ENCODE data around the gene RUBCN.

The RUBCN gene
- 79.7 reads per million, percentile 78 among the genes with 10 or more reads in this experiment for total RNA-seq

DNA sequence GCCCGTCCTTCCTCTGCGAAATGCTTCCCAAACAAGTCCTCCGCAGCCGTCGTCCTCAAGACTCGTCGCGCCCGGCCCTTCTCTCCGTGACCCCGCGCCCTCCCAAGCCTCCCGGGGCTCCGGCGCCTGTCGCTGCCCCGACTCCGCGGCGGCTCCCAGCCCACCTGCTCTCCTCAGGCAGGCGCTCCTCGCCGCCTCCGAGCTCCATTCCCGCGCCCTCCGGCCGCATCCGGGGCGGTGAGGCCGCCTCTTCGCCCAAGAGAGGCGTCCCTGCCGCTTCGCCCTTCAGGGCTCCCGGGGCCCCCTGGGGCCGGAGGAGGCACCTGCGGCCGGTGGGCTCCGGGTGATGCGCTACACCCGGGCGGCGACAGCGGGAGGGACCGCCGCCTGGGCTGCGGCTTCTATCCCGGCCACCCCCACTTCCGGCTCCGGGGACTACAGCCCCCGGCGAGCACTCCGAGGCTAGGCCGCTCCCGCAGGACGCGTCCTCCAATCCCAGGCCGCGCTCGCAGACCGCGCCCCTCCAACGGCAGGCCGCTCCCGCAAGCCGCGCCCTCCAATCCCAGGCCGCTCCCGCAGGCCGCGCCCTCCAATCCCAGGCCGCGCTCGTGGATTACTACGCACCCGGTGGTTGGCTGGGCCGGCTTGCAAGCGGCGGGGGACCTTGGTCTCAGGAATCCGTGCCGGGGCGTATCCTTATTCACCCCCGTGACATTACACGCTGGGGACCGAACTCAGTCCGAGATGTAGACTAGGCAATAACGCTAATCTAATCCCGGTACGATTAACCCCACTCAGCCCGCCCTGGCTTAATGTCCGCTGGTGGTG lies at the start of gene RUBCN:
TSS of gene RUBCN (minus strand) at position 414 of the 828 bp plus-strand sequence. CDS start at position 229, 185 bp downstream.
- peak; percentile 91 for DNase-seq

DNA sequence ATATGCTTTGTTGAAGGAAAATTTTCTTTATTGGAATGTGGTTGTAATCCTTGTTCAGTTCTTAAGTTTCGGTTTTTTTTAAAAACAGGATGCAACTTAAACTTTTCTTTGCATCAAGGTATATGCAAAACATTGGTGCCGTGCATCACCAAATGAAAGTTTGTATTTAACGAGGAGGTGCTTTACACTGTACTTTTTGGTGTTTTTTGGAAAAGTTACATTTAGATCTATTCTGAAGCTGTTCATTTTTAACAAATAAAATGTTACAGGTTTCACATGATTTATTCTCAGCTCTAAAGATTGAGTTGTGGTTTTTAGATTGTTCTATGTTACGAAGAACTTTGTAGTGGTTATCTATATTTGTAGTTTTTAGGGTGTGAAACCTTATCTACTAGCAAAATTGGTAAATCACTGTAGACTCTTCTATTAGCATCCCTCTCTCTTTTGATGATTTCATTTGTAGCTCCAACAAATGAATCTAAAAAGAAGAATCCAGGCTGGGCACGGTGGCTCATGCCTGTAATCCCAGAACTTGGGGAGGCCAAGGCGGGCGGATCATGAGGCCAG lies 47.4 kb upstream of the RUBCN start:
- DNase-seq: no peak

DNA sequence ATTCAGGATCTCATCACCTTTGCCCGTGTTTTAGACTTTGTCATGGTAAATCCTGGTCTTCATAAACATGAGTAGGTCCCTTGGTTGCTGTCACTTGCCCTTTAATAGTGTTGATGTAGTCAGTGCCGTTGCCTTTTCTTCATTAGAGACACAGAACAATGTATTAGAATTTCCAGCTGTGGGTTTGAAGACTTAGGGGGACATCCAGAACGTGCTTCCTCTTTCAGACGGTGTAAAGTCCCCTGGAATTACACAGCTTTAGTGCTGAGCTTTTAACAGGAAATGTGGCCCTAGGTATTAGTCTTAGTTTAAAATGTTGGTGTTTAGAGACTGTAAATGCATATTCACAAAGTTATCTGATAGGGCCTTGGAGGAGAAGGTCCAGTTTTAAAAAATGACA lies 45.5 kb upstream of the RUBCN start:
- no peak for DNase-seq

DNA sequence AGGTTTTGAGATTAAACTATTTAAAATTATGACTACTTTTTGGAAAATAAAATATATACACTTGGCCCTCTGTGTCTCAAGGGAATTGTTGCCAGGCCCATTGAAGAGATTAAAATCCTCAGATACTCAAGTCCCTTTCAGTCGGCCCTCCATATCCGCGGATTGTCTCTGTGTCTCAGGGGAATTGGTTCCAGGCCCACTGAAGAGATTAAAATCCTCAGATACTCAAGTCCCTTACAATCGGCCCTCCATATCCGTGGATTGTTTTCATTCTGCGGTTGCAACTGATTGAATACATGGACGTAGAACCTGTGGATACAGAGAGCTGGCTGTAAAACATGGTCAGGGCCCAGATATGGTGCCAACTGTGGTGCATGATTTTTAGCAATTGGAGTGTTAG lies 38.6 kb upstream of the RUBCN start:
- no peak for DNase-seq

DNA sequence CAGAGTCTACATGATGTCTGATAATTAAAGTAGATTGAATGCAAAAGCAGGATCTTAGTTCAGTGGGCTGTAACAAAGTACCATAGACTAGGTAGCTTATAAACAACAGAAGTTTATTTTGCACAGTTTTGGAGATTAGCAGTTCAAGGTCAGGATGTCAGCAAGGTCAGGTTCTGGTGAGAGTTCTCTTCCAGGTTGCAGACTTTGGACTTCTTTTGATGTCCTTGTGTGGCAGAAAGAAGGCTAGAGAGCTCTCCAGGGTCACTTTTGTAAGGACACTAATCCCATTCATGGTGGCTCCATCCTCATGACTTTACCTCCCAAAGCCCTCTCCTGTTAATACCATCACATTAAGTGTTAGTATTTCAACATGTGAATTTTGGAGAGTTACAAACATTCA lies 25.1 kb upstream of the RUBCN start:
- no peak for DNase-seq

DNA sequence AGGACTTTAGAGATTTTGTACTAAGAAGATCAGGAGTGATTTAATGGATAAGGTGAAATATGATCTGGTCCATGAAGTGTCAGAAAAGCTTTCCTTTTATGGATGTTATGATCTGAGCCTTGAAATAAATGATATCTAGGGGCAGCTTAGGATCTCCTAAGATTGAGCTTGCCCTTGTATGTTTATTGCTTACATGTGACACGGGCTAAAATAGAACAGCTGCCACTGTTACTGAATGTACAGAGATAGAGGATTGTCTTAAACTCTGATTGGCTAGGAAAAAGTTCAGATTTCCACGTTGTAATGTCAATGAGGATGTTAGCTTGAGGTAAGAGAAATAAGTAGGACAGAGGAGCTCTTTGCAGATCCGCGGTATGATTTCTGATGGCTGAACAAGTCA lies 21.8 kb upstream of the RUBCN start:
- DNase-seq: no peak

DNA sequence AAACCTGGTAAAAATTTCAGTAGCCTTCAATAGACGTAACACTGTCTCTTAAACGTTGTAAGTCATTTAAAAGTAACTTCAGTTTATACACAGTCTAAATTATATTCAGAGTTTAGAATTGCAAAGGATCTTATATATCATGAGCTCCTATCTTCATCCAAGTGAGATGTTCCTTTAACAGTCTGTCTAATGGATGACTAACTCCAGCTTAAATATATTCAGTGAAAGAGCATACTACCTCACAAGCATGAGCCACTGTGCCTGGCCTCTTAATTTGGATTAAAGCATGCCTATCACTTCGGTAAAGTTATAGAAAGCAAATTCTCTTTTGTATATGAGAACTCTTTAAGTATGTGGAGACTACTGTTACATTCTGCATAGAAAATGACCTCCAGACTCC lies 20.0 kb upstream of the RUBCN start:
- no peak for DNase-seq

DNA sequence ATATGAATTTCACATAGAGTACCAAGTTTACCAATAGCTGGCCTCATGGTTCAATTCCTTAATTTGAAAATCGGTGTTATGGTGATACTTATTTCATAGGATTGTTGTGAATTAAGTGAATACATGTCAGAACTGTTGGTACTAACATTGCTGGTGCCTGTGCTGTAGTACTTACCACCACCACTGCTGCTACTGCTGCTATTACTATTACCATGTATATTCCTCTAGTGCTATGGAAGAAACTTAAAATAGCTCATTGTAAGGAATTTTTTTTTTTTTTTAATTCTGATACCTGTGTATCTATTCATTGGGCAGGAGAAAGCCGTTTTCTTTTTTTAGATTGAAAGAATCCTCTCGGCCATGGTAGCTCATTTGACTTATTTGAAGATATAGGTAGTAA lies 16.6 kb upstream of the RUBCN start:
- no peak for DNase-seq

DNA sequence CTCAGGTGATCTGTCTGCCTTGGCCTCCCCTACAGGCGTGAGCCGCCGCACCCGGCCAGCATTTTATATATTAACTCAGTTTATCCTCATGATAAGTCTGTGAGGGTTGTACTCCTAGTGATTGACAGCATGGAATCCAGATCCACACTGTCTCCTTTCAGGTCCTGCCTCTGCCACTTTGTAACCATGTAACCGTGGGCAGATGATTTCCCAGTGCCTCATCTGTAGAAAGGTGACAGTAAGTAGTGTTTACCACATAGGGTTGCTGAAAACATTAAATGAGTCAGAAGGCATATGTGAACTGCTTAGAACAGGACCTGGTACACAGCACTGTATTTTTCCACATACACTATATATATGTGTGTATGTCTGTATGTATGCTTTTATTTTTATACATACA lies 15.4 kb upstream of the RUBCN start:
- no peak for DNase-seq

DNA sequence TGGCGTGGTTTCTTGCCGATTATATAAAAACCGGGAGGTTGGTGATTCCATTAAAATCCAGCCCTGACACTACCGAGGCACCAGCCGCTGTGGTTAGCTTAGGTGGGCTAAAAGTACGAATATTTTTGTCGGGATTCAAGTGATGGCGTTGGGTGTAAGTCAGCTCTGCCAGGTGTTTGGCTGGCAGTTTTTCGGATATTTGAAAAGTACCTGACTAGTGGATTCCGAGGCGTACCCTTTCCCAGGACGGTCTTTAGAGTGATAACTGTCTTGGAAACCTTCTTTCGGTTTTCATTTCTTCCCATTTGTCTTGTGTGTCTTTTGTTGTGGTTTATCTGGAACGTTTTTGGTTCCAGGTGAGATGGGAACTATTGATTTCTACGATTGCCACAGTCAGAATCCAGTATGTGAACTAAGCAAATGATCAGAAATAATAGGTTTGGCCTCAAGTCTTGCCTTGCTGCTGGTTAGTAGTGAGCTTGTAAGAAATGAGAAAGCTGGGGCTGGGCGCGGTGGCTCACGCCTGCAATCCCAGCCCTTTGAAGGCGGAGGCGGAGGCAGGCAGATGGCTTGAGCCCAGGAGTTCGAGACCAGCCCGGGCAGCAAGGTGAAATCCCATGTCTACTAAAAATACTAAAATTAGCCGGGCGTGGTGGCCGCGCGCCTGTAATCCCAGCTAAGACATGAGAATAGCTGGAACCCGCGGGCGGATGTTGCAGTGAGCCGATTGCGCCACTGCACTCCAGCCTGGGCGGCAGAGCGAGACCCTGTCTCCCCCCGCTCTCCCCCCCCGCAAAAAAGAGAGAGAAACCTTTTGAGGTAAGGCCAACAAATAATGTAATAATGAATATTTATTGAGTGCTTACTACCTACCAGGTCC lies 14.4 kb upstream of the RUBCN start:
- DNase-seq: no peak

DNA sequence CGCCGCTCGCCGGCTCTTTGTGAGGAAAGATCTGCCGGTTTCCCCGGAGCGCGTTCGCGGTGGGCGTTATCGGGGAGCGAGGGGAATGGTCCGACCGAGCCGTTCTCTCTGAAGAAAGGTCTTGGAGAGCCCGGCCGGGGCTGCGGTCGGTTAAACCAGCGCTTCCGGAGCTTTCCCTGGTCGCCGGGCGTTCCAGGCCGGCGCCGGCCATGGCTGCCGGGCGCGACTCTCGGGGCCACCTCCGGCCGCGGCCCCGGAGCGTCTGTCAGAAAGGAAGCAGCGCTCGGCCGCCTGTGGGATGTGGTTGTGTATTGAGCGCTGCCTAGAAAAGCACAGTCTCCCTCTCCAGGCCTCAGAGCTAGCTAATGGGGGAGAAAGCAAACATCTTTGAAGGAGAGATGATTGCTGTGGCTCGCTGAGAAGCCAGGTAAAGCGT lies 13.7 kb upstream of the RUBCN start:
- peak; percentile 49 for DNase-seq

DNA sequence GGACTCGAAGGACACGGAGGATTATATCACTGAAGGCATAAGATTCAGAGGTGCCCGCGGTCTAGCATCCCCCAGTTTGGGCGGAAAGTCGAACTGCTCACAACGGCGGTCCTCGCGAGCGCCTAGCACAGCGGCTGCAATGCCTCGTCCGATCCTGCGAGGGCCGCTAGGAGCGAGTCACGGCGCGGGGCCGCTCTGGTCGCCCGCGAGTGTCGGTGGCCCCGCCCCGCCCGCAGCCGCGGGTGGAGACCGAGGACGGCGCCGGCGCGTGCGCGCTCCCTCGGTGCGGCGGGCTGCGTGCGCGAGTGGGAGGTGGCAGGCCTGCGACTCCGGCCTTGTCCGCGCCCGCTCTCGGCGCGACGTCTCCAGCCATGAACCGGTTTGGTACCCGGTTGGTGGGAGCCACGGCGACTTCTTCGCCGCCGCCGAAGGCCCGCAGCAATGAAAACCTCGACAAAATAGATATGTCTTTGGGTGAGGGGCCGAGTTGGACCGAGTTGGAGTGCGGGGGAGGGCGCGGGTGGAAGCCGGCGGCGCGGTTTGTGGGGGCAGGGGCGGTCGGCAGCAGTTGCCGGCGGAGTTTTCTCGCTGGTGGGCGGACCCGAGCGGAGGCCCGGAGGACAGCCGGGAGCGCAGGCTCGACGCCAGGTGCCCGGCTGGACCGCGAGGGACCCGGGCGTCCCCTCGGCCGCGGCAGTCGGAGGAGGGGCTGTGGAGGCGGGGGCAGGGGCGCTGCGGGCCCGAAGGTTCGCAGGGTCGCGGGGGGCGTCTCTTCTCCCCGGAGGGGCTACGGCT lies 13.1 kb upstream of the RUBCN start, which contains the start of gene FYTTD1:
TSS of gene FYTTD1 (plus strand) at position 283 of the 795 bp plus-strand sequence. CDS start at position 372, 89 bp downstream.
- DNase-seq: peak; percentile 82

DNA sequence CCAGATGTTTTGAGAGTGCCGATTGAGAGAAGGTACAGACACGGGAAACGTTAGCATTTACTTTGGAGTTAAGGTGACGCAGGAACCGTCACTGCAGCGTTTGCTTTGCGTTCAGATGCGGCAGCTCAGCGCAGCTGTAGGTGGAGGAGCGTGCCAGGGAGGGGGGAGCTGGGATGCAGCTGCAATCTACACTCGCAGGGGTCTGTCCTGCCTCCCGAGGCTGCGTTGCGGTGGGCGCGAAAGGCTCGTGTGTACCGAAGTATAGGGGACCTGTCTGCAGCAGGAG lies 12.6 kb upstream of the RUBCN start:
- peak; percentile 64 for DNase-seq

DNA sequence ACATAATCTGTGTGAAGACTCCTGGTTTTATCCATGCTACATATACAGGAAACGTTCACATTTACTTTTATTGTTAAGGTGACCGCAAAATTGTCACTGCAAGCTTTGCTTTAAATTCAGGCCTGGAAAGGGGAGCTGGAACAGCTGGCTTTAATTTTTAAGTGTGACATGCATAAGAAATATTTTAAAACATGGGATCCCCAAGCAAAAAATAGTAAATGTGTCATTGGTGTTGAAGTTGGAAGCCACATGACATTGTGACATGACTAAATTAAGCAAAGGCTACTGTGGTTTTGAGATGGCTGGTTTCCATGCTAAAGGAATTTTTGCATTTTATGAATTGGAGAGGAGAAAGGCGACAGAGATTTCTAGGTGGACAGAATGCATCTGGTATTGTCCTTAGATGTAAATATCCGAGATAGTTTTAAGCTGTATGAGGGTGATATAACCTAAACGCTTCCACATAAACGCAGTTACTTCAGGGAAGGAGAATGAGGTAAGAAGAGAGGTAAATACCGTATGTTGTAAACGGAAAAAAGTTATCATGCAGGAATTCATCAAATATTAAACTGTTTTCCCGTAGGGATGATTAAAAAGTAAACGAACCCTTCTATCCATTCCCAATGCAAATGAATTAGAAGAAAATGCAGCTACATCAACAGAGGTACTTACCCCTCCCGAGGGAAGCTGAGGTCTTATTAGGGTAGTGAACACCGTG lies 12.1 kb upstream of the RUBCN start:
- DNase-seq: no peak

DNA sequence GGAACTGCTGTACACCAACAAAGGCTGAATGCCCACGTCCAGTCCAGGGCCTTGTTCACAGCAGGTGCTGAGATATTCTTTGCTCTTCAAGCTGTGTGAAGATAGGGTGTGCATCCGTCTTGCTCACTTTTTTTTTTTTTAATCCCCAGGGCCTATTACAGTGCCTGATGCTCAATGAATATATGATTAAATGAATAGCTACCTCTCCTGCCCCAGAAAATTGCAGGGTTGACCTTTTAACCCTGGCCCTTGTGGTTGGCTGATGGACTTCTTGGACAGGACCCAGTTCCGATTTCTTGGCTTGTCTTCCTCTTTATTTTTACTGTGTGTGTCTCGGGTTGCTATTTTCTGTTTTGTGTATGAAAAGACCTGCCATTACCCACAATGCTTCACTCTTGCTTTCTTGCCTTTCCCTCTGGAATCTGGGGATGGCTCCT lies 10.1 kb upstream of the RUBCN start:
- DNase-seq: no peak

DNA sequence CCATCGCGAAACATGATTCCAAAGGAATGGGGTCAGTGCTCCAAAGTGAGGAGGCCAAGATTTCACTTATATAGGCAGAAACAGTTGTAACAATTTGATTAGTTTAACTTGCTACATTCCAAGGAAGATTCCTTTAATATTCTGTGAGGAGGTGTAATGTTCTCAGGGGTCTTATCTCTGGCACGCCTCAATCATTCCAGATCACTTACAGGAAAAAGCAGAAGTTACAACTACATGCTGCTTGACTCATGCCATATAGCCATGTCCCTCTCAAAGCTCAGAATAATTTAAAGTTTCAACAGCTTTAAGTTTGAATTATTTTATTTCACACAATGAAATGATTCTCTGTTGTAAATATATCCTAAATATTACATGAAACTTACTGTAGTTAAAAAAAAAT lies 9.5 kb upstream of the RUBCN start:
- no peak for DNase-seq

DNA sequence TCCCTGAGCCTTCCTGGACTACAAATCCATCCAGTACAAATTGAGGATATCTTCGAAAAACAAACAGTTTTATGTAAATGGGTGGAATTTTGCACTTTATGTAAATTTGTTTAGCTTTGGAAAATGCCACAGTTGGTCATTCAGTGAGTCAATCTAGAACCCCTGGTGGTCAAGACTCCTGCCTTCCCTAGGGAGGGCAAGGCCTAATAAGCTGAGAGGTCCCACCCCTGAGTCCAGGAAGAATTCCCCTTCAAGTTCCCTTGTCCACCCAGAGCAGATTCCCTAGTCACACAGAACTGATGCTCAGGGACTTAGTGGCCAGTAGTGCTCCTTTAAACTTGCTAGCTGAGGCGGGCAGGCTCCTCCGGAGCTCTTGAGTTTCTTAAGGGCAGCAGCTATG lies 6.1 kb upstream of the RUBCN start:
- no peak for DNase-seq

DNA sequence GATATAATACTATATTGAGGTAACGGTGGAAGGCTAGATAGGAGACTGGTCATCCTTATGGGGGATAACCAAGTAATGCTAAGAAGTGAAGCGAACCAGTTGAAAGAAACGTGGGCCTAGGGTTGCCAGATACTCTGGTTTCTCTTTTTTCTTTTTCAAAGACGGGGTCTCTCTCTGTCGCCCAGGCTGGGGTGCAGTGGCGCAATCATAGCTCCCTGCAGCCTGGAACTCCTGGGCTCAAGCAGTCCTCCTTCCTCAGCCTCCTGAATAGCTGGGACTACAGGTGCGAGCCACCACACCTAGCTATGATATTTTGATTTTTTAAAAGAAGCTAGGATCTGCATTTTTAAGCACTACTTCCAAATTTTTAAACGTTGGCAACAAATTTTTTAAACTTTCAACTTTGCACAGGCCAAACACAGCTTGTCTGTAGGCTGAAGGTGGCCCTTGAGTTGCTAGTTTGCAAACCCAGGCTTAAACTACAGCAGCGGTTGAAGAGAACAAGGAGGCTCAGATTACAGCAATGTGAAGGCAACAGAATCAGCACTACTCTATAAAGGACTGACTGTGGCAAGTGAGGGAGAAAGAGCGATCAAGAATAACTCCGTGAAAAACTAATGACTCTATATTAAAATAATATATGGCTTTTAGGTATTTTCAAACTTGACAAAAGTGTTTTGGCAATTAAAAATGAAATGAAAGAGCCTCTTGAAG lies 1.2 kb upstream of the RUBCN start:
- DNase-seq: no peak

DNA sequence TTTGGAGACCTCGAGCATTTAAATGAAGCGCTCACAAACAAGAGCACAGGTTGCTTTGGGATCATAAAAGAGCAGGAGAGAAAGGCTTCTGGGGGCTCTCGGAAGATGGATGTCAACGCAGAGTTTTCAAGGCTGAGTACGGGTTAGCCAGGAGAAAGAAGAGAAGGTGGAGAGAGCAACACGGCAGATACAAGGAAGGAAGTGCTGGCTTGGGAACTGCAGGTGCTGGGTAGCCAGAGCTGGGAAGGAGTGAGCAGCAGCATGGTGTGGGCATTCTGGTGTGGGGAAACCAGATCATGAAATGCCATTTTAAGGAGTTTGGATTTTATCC lies 580 bp upstream of the RUBCN start:
- DNase-seq: no peak

DNA sequence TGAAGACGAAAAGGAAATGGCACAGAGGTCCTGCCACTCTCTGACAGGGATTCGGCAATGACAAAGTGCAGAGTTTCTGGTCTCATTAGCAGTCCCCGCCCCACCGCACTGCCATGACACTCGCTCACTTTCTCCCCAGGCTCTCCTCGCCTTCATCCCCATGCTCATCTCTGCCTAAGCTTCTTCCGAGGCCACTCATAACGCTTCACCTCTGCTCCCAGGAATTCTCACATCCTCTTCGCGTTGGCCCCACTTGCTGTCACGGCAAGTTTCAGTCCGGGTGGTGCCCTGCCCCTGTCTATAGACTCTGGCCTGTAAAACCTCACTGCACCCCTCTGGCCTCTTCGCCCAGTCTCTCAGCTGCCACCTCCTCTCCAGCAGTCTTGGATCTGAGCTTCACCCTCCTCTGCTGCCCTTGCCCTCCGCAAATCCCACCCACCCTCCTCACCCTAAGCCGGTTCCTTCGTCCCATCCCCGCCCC lies 654 bp downstream of the RUBCN start:
- DNase-seq: peak; percentile 26

DNA sequence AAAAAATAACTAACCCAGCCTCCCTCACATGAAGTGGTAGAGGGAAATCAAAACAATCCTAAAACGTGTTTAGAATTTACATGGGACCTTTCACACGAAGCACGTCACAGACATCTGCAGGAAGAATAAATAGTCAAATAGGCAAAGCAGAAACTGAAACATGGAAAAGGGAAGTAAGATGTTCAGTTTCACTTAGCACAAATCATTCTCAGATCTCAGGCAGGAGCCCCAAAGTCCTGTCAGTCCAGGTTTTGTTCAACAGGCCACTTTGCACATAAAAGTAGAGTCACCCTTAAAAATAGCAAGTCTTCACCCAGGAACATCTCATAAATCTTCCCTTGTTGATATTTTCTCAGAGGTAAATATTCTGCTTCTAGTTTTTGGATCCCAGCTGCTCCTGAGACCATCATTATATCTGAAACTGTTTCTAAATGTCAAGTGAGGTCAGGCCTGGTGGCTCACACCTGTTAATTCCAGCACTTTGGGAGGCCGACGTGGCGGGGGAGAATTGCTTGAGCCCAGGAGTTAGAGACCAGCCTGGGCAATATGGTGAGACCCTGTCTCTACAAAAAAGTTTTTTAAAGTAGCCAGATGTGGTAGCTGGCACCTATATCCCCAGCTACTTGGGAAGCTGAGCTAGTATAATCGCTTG lies 1.9 kb downstream of the RUBCN start:
- no peak for DNase-seq
